ENCODE results near the gene IGDCC3.

The IGDCC3 gene

DNA sequence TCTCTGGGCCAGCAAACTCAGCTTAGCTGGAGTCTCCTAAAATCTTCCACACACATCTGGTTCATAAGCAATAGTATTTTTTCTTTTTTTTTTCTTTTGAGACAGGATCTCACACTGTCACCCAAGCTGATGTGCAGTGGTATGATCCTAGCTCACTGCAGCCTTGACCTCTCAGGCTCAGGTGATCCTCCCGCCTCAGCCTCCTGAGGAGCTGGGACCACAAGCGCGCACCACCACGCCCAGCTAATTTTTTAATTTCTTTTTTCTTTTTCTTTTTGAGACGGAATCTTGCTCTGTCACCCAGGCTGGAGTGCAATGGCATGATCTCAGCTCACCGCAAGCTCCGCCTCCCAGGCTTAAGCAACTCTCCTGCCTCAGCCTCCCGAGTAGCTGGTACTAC is 39.0 kb downstream of the IGDCC3 start:
- DNase-seq = peak; percentile 69

- peak; percentile 79 for DNase-seq
These were observed 39.4 kb downstream of the IGDCC3 start for GRCh38 chr15:65338366-65338765.

DNA sequence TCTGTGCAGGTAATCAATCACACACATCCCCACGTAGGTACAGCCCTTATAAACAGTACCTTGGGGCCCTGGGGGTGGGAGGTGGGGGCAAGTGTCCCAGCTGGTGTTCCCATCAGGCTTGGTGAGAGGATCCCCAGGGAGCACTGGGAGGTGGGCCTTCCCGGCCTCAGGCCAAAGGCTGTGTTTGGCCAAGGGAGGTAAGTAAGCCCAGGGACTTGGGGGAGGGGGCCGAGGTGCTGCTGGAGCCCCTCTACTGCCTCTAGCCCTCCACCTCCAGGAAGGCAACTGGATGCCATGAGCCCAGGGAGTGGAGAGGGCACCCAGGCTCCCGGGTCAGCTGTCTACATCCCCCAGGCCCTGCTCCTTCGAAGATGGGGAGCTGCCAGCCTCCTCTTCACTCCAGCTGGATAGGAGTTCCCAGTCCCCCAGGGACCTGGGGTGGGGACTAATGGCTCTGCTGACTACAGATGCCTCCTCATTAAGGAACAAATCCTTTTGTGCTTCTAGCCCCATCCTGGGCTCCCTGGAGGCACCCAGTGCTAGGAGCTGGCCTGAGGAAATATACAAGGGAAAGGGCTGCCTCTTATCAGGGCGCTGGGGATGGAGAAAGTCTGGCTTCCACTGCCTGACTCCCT is 40.2 kb downstream of the IGDCC3 start:
- DNase-seq = peak; percentile 95

GRCh38 chr15:65336493-65337435 is 41.0 kb downstream of the IGDCC3 start:
- DNase-seq = peak; percentile 91

DNA sequence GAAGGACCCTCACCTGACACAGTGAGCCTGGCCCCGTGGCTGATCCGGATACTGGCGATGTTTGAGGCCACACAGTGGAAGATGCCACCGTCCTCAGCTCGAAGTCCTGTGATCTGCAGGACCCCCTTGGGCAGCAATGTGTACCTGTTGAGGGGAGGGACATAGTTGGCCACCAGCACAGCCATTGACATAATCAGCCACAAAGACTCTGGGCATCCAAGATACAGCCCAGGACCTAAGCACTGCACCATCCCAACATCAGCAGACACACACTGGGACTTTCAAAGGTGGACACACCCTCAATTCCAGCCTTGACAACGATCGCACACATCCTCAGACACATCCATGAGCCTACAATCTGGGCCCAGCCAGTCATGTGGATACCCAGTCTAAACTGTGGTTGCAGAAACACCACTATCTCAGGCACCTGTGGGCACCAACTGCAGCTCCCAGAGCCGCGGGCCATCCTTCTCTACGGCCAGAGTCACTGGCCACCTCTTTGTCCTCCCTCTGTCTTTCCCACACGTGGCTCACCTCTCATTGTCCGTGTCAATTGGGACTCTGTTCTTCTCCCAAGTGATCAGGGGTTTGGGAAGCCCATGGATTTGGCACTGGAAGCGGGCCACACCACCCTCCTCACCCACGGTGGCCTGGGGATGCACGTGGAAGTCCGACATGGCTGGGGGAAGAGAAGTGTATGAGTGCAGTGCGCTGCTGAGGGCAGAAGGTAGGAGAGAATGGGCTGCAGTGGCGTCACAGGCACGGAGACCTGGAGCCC is 42.3 kb downstream of the IGDCC3 start:
- no peak for DNase-seq

DNA sequence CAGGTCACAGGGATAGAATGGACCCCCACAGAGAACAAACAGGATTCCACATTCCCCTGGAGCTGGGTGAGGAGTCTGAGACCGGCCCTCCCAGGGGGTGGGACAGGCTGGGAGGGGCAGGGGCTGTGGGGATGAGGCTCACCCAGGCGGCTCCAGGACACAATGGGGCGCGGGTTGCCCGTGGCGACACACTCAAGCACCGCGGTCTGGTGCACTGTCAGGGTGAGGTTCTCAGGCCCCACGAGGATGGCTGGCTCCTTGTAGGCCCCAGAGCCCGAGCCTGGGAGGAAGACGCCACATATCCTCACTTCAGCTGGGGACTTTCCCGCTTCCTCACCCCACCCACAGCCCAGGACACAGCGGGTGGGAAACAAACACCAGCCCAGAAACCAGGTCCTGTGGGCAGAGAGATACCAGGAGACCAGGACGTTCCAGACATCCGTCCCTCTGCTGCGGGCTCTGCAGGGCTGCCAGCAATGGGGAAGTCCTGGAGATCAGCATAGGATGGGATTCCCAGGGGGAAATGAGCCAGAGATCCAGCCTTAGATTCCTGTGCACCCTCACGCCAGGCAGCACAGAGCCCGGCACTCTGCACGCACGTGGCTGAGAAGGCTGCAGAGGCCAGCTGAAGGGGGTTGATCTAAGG is 43.1 kb downstream of the IGDCC3 start:
- no peak for DNase-seq

- peak; percentile 52 for DNase-seq
These were observed 43.9 kb downstream of the IGDCC3 start for GRCh38 chr15:65333856-65334255.

DNA sequence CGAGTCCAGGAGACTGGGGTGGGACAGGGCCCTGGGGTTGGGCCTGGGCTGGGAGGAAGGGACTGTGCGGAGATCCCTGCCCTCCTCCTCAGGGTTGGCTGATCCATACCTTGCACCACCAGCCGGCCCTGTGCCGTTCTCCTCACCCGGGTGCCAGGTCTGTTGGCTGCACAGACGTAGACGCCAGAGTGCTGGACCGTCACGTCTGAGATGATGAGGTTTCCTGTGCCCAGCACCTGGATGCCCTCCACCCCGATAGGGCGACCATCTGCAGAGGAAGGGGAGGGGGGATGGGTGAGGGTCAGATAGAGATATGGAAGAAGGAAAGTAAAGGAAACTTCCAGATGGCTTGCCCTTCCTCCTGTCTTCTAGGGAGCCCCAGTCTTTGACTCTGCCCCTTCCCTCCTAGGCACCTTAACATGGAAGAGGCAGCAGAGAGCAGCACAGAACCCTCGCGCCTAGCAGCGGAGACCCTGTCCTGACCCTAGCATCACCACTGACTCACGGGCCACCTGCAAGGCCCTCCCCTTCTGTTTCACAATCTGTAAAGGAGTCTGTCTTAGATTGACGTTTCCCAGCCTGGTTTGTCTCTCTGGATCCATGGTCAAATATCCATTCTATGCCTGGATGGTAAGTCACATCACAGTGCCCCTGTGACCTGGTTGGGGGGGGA is 44.5 kb downstream of the IGDCC3 start:
- DNase-seq = peak; percentile 52

- DNase-seq = no peak
These were observed 45.2 kb downstream of the IGDCC3 start for GRCh38 chr15:65332391-65333147.

DNA sequence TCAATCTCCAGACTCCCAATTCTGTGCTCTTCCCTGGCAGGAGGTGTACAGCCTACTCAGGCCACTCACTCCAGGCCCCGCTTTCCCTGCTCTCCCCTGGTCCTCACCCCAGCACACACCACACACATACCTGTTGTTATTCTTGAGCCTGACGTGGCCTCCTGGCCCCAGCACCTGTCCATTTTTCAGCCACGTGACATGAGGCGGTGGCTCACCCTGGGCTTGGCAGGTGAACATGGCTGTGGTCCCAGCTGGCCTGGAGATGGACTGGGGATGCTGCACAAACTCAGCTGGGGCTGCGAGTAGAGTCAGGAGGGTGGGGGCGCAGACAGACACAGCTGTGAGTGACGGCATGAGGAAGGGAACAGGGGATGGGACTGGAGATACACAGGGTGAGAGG is 46.0 kb downstream of the IGDCC3 start:
- no peak for DNase-seq

GRCh38 chr15:65330934-65331645 is 46.7 kb downstream of the IGDCC3 start:
- DNase-seq = no peak

DNA sequence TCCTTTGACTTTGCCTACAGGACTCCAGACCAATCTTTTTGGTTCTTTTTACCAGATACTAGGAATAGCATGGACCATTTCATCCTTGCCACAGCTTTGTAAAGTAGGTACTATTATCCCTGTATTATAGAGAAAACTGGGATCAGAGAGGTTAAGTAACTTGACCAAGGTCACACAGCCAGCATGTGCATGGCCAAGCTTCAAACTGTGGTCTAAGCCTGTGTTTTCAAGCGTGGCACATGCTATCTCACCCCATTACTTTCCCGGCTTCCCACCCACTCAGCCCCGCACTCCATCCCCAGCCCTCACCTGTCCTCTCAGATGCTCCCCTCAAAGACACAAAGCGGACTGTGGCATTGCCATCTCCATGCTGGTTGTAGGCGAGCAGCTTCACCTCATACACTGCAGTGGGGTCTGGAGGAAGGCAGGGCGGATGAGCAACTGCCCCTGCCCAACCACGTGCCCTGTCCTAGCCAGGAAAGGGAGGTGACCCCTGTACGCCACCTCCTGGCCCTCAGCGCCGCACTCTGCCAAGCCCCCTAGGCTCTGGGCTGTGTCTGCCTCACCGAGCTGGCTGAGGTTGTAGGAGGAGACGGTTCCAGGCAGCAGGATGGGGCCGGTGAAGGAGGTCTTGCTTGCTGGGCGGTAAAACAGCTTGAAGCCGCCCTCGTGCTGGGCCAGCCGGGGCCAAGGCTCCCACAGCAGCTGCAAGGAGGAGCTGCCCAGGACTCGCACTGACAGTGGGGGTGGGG is 47.6 kb downstream of the IGDCC3 start:
- no peak for DNase-seq

DNA sequence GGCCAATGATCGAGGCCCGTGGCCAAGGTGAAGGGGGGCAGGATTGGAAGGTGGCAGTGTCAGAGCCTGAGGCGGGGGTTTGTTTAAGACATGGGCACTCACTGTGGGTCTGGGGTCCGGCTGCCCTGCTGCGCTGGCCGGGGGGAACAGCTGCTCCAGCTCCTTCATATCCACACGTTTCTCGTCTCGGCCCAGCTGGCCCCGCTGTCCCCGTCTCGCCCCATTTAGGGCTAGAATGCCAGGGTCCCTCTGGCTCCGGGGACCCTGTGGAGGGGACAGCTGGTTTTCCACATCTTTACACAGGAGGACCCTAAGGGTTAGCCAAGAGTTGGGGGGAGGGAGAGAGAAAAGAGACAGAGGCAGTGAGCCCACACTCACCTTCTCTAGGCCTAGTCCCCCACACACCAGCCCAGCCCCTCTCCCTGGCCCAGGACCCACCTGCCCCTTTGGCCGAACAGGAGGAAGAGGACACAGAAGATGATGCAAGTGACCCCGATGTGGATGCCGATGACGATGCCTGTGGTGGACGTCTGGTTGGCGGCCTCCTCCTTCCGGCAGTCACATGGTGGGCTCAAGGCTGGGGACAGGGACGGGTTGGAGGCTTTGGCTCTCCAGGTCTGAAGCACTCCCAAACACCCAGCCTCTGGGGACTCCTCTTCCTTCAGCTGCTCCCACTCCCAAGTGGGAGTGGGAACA is 48.4 kb downstream of the IGDCC3 start:
- DNase-seq = no peak

DNA sequence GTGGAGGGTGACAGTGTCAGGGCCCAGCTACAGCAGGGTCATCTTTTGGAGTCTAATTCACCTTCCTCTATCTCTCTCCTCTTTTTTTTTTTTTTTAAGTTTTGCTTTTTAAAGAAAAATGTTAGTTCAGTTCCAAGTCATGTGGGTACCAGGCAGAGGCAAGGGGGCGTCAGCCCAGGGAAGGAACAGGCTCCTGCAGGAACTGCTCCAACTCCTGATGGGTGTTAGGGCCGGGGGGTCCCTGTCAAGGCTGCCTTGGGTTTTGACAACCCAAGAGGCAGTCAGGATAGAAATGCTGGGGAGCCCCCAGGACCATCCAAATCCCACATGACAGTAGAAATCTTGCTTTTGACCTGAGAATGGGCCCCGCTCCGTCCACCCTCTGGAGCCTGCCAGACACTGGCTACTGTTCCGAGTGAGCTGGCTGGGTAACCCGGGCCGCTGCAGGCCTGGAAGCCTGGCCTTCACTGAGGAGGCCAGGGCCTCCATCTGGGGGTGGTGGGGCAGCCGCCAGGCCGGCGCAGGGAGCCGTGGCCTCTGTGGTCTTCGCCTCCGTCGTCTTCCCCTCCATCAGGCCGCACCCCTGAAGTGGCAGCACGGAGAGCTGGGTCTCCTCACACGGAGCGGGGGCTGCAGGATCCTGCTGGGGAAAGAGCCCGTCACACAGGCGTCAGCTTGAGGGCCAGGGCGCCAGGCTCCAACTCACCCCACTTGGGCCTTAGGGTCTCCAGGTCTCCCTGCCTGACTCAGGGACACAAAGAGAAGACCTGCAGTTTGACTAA is 49.1 kb downstream of the IGDCC3 start:
- no peak for DNase-seq

DNA sequence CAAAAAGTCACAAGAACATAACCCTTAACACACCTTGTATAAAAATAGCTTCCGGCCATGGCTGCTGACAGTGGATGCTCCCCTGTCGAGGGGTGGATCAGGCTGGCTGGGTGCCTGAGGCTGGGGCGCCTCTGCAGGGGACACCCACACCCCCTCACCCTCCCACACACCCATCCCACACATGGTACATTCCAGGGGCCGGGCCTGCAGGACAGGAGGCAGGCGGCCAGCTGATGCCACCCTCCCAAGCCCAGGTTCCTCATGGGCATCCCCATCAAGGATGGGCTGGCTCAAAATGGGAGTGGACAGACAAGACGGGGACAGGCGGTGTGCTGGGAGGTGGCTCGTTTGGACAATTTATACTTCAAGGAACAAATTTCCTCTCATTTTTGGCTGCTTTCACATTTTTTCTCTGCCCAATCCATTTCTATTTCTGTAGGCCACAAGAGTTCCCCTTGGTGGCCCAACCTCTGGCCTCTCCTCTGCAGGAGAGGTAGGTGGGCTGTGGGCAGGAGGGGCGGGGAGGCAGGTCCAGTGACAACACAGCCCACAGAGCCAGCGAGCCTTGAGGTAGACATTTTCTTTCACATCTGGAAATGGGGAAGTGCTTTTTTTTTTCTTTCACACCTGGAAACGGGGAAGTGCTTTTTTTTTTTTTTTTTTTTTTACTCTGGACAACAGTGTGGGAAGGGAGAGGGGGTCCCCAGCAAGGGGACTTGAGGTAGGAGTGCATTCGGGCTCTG is 50.0 kb downstream of the IGDCC3 start:
- DNase-seq = no peak

DNA sequence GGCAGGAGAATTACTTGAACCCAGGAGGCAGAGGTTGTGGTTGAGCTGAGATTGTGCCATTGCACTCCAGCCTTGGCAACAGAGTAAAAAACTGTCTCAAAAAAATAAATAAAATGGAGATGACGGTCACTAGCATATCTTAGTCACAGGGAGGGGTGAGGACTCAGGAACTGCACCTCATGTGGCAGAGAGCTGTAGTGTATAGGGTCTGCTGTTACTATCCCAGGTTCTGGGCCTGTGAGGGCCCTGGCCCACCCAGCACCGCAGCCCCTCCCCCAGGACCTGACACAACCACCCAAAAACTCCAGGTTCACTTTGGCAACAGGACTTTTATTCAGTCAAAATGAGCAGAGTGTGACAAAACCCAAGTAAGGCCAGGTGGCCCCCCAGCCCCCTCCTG is 51.0 kb downstream of the IGDCC3 start:
- DNase-seq = no peak

DNA sequence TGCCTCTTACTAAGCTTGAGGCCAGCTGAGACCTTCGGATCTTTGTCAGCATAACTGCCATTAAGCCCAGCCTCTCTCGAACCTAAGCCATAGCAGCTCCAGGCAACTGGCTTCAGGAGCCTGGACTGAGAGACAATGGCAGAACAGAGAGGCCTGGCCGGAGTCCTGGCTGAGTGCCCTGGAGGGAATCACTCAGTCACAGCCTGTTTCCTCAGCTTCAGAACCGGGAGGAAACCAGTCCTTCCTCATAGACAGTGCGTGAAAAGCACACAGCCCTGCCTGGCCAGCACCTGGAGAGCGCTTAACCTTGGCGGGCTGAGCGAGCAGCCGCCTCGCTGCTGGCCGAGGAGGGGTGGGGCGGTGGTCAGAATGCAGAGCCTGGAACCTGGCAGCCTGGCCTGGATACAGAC is 51.7 kb downstream of the IGDCC3 start:
- no peak for DNase-seq

DNA sequence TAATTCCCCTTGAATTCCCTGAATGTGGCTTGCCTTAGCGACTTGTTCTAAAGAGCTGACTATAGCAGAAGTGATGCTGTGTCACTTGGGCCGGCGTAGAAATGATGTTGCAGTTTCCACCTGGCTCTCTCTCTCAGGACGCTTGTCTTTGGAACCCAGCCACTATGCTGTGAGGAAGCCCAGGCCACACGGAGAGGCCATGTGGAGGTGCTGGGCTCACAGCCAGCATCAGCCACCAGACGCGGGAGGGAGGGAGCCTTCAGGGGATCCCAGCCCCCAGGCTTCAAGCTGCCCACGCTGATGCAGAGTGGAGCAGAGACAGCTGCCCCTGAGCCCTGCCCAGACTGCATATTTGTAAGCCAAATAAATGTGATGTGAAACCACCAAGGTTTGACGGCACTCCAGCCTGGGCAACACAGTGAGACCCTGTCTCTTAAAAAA is 54.7 kb downstream of the IGDCC3 start:
- DNase-seq = peak; percentile 98
